HEK293 (cell line): ENCODE data around the gene HSD17B4.

Source experiments
- CTCF ChIA-PET: fragments of 350-600 bp; formaldehyde crosslinking; extraction: SDS; loops from one replicate; lab custom pipeline; 2021; ENCODE audit warnings: antibody characterized with exemption; lab: Yijun Ruan, JAX
- POLR2A ChIA-PET: fragments of 300-600 bp; formaldehyde crosslinking; extraction: SDS; loops from one replicate; lab custom pipeline; 2020; ENCODE audit warnings: antibody characterized with exemption, inconsistent platforms; lab: Yijun Ruan, JAX
- H3K27ac ChIP-seq: fragments of 200-500 bp; sonication (Bioruptor generic); 2 replicates; pipeline ENCODE4 v1.5.1; 2014; ENCODE audit warnings: low read depth, low read length, control low read depth, inconsistent platforms; ENCODE audit errors: extremely low read depth
- H3K36me3 ChIP-seq, 2 experiments: fragments of 200-500 bp in 1 of 2; sonication (Bioruptor generic) in 1 of 2; 1 replicate in 1 of 2; 2 replicates in 1 of 2; pipeline ENCODE4 v1.5.1; 2014 to 2017; ENCODE audit warnings: inconsistent platforms in 2 of 2, low read length in 2 of 2; ENCODE audit not compliant: control insufficient read depth in 2 of 2, insufficient read depth in 1 of 2
- H3K4me1 ChIP-seq: fragments of 200-500 bp; sonication (Bioruptor generic); 2 replicates; pipeline ENCODE4 v1.5.1; 2014; ENCODE audit warnings: mild to moderate bottlenecking, low read length, inconsistent platforms; ENCODE audit not compliant: control insufficient read depth, insufficient read depth
- H3K4me3 ChIP-seq: 2 replicates; pipeline ENCODE4 v1.5.1; 2011; ENCODE audit warnings: low read depth, mild to moderate bottlenecking, control low read depth, low read length, moderate library complexity
- H3K9me3 ChIP-seq: fragments of 200-500 bp; sonication (Bioruptor generic); 2 replicates; pipeline ENCODE4 v1.5.1; 2014; ENCODE audit warnings: low read depth, low read length, inconsistent platforms; ENCODE audit not compliant: control insufficient read depth, insufficient read depth
- ZBTB17 ChIP-seq: fragments of 450-650 bp; formaldehyde crosslinking; IDR thresholded peaks from 2 replicates; pipeline ENCODE4 v1.5.1; 2016; ENCODE audit warnings: missing biosample characterization, missing genetic modification characterization
- ZNF132 ChIP-seq: fragments of 450-650 bp; formaldehyde crosslinking; IDR thresholded peaks from 2 replicates; pipeline ENCODE4 v1.5.1; 2017; ENCODE audit warnings: missing biosample characterization, missing genetic modification characterization, borderline replicate concordance
- ZNF174 ChIP-seq: fragments of 450-650 bp; formaldehyde crosslinking; IDR thresholded peaks from 2 replicates; pipeline ENCODE4 v1.5.0; 2017; ENCODE audit warnings: missing biosample characterization, mild to moderate bottlenecking, missing genetic modification characterization
- ZNF175 ChIP-seq: fragments of 450-650 bp; formaldehyde crosslinking; IDR thresholded peaks from 2 replicates; pipeline ENCODE4 v1.5.1; 2016; ENCODE audit warnings: missing biosample characterization, missing genetic modification characterization
- ZNF202 ChIP-seq: fragments of 450-650 bp; formaldehyde crosslinking; IDR thresholded peaks from 2 replicates; pipeline ENCODE4 v1.5.1; 2016; ENCODE audit warnings: missing biosample characterization, missing genetic modification characterization, borderline replicate concordance
- ZNF211 ChIP-seq: fragments of 450-650 bp; formaldehyde crosslinking; IDR thresholded peaks from 2 replicates; pipeline ENCODE4 v1.5.1; 2016; ENCODE audit warnings: low read depth, missing biosample characterization, missing genetic modification characterization
- ZNF335 ChIP-seq: fragments of 450-650 bp; formaldehyde crosslinking; conservative IDR thresholded peaks from 2 replicates; pipeline ENCODE4 v1.5.1; 2016; ENCODE audit warnings: missing biosample characterization, missing genetic modification characterization
- ZNF404 ChIP-seq: fragments of 450-650 bp; formaldehyde crosslinking; IDR thresholded peaks from 2 replicates; pipeline ENCODE4 v1.5.1; 2017; ENCODE audit warnings: missing biosample characterization, missing genetic modification characterization
- ZNF426 ChIP-seq: fragments of 450-650 bp; formaldehyde crosslinking; IDR thresholded peaks from 2 replicates; pipeline ENCODE4 v1.5.1; 2017; ENCODE audit warnings: missing biosample characterization, missing genetic modification characterization, mild to moderate bottlenecking, inconsistent platforms, moderate library complexity
- ZNF670 ChIP-seq: fragments of 450-650 bp; formaldehyde crosslinking; IDR thresholded peaks from 2 replicates; pipeline ENCODE4 v1.5.1; 2016; ENCODE audit warnings: missing biosample characterization, missing genetic modification characterization, low read depth
- ZNF837 ChIP-seq: fragments of 450-650 bp; formaldehyde crosslinking; IDR thresholded peaks from 2 replicates; pipeline ENCODE4 v1.5.1; 2016; ENCODE audit warnings: missing biosample characterization, missing genetic modification characterization
- ZNF843 ChIP-seq: fragments of 450-650 bp; formaldehyde crosslinking; IDR thresholded peaks from 2 replicates; pipeline ENCODE4 v1.5.1; 2016; ENCODE audit warnings: missing biosample characterization, missing genetic modification characterization
- ZSCAN16 ChIP-seq: fragments of 450-650 bp; formaldehyde crosslinking; IDR thresholded peaks from 2 replicates; pipeline ENCODE4 v1.5.1; 2016; ENCODE audit warnings: missing biosample characterization, missing genetic modification characterization
- TF ChIP-seq, protein P1 (sequence below): fragments of 450-650 bp; formaldehyde crosslinking; IDR thresholded peaks from 2 replicates; pipeline ENCODE4 v1.5.1; 2017; ENCODE audit warnings: missing biosample characterization, missing genetic modification characterization
- TF ChIP-seq, protein P2 (sequence below): fragments of 450-650 bp; formaldehyde crosslinking; IDR thresholded peaks from 2 replicates; pipeline ENCODE4 v1.5.1; 2017; ENCODE audit warnings: missing biosample characterization, missing genetic modification characterization
- TF ChIP-seq, protein P3 (sequence below): fragments of 450-650 bp; formaldehyde crosslinking; IDR thresholded peaks from 2 replicates; pipeline ENCODE4 v1.5.1; 2016; ENCODE audit warnings: missing biosample characterization, missing genetic modification characterization
- TF ChIP-seq, protein P4 (sequence below): fragments of 450-650 bp; formaldehyde crosslinking; IDR thresholded peaks from 2 replicates; pipeline ENCODE4 v1.5.1; 2016; ENCODE audit warnings: missing biosample characterization, missing genetic modification characterization

HSD17B4 gene

DNA sequence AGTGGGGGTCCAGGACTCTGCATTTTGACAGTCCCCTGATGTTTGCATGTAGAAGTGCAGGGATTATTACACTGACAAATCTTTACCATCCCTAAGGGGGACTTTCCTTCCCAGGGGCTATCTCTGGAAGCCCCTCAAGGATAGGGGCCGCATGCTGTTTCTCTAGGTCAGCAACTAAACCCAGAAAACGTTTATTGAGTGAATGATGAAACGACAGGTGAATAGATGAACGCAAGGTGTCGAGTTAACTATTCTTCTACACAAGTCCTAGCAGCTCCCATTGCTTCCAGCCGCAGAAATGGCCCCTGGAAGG lies 281 bp upstream of the HSD17B4 start (continued):
- no peak for TF ChIP-seq ZNF175 (tag by site-specific recombination)

DNA sequence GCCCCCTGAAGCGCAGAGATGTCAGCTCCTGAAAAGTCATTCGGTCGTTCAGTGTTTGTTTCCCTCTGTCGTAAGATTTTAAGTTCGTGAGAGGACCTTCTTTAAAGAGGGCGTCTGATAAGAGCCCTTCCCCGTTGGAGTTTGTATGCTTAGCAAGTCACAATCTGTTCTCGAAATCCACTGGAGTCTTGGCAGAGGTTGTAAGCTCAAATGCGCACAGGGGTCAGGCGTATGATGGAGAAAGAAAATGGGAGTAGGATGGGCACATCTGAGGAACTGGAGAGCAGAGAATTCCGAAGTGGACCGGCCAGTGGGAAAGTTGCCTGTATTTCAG lies 710 bp downstream of the HSD17B4 start:
- CTCF ChIA-PET: interaction anchor here (0.6 kb wide), 1 partner anchor 620 kb away, joined by 3 read pairs; no protein-coding TSS in a partner anchor
- Histone ChIP-seq H3K4me1 (no peaks in the 10 kb centered on the region), H3K4me3 (peak overlapping the region; percentile 85), H3K27ac (peak overlapping the region; percentile 73; the same call in 1 of the 2 replicates), H3K9me3 (no peaks in the 10 kb centered on the region), H3K36me3 (peaks cover 0 to 6% of the 10 kb centered on the region in 2 experiments; a peak in 1 of 3 replicates)
- TF ChIP-seq ZNF426 (tag by site-specific recombination) (no peak), ZBTB17 (tag by site-specific recombination) (no peak), ZNF843 (tag by site-specific recombination) (no peak), ZSCAN16 (tag by site-specific recombination) (no peak), ZNF670 (tag by site-specific recombination) (no peak), ZNF202 (tag by site-specific recombination) (no peak), ZNF837 (tag by site-specific recombination) (no peak), ZNF174 (no peak), ZNF335 (tag by site-specific recombination) (0 out of 2 replicates have a peak, but pooled peaks have one; percentile 1)
- TF ChIP-seq, protein P1, sequence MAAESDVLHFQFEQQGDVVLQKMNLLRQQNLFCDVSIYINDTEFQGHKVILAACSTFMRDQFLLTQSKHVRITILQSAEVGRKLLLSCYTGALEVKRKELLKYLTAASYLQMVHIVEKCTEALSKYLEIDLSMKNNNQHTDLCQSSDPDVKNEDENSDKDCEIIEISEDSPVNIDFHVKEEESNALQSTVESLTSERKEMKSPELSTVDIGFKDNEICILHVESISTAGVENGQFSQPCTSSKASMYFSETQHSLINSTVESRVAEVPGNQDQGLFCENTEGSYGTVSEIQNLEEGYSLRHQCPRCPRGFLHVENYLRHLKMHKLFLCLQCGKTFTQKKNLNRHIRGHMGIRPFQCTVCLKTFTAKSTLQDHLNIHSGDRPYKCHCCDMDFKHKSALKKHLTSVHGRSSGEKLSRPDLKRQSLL (tag by site-specific recombination): peak; percentile 62; the same call in 1 of the 2 replicates
- TF ChIP-seq, protein P2, sequence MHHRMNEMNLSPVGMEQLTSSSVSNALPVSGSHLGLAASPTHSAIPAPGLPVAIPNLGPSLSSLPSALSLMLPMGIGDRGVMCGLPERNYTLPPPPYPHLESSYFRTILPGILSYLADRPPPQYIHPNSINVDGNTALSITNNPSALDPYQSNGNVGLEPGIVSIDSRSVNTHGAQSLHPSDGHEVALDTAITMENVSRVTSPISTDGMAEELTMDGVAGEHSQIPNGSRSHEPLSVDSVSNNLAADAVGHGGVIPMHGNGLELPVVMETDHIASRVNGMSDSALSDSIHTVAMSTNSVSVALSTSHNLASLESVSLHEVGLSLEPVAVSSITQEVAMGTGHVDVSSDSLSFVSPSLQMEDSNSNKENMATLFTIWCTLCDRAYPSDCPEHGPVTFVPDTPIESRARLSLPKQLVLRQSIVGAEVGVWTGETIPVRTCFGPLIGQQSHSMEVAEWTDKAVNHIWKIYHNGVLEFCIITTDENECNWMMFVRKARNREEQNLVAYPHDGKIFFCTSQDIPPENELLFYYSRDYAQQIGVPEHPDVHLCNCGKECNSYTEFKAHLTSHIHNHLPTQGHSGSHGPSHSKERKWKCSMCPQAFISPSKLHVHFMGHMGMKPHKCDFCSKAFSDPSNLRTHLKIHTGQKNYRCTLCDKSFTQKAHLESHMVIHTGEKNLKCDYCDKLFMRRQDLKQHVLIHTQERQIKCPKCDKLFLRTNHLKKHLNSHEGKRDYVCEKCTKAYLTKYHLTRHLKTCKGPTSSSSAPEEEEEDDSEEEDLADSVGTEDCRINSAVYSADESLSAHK: no peak
- TF ChIP-seq, protein P3, sequence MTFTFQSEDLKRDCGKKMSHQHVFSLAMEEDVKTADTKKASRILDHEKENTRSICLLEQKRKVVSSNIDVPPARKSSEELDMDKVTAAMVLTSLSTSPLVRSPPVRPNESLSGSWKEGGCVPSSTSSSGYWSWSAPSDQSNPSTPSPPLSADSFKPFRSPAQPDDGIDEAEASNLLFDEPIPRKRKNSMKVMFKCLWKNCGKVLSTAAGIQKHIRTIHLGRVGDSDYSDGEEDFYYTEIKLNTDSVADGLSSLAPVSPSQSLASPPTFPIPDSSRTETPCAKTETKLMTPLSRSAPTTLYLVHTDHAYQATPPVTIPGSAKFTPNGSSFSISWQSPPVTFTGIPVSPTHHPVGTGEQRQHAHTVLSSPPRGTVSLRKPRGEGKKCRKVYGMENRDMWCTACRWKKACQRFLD: no peak
- POLR2A ChIA-PET: no interaction called here

DNA sequence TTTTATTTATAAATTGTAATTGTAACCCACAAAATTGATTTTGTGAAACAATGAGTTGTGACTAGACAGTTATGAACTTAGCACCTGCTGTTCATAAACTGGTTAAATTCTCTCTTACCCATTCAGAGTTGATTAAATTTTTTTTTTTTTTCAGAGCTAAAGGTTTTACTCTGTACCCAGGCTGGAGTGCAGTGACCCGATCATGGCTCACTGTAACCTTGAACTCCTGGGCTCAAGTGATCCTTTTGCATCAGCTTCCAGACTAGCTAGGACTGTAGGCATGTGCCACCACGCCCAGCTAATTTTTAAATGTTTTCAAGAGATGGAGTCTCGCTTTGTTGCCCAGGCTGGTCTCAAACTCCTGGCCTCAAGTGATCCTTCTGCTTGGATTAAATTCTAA lies 1.9 kb downstream of the HSD17B4 start:
- no peaks in the 10 kb centered on the region for H3K4me1 ChIP-seq
- CTCF ChIA-PET: interaction anchor here (0.6 kb wide), 2 partner anchors 381 to 466 kb away, joined by 3 read pairs; no protein-coding TSS in a partner anchor
- no peaks in the 10 kb centered on the region for H3K9me3 ChIP-seq
- POLR2A ChIA-PET: no interaction called here
- no peak overlapping the region for H3K4me3 ChIP-seq
- peaks cover 3 to 9% of the 10 kb centered on the region in 2 experiments; a peak in 1 of 3 replicates for H3K36me3 ChIP-seq
- TF ChIP-seq ZNF837 (tag by site-specific recombination) (no peak), ZNF211 (tag by site-specific recombination) (no peak), ZNF132 (tag by site-specific recombination) (no peak), ZNF404 (tag by site-specific recombination) (no peak), ZNF843 (tag by site-specific recombination) (no peak)
- TF ChIP-seq, protein P4, sequence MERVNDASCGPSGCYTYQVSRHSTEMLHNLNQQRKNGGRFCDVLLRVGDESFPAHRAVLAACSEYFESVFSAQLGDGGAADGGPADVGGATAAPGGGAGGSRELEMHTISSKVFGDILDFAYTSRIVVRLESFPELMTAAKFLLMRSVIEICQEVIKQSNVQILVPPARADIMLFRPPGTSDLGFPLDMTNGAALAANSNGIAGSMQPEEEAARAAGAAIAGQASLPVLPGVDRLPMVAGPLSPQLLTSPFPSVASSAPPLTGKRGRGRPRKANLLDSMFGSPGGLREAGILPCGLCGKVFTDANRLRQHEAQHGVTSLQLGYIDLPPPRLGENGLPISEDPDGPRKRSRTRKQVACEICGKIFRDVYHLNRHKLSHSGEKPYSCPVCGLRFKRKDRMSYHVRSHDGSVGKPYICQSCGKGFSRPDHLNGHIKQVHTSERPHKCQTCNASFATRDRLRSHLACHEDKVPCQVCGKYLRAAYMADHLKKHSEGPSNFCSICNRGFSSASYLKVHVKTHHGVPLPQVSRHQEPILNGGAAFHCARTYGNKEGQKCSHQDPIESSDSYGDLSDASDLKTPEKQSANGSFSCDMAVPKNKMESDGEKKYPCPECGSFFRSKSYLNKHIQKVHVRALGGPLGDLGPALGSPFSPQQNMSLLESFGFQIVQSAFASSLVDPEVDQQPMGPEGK (tag by site-specific recombination): no peak
- H3K27ac ChIP-seq: no peak overlapping the region
